SK-N-SH (cell line): ENCODE data around the gene TMEM163. TPM values are rescaled to one million over a fixed set of nuclear protein-coding genes. Genes with fewer than 3 reads are reported as not detected.
"Not testable (repeated sequence)": the region's sequence is repeated elsewhere in the genome, so short reads cannot be mapped to it uniquely, and the experiment has no call there.

Experiments
- CTCF ChIA-PET: fragments of 300-600, 350-600 bp; formaldehyde crosslinking; extraction: SDS; loops from one replicate; lab custom pipeline; 2021; lab: Yijun Ruan, JAX
- POLR2A ChIA-PET: fragments of 350-600 bp; sonication (Branson Sonifier 250); formaldehyde crosslinking; extraction: SDS; loops from one replicate; lab custom pipeline; 2020; ENCODE audit warnings: antibody characterized with exemption, inconsistent platforms; lab: Yijun Ruan, JAX
- DNase-seq: peaks from one replicate; pipeline ENCODE4 v3.0.0; 2012
- H2AFZ ChIP-seq: fragments of 200-600 bp; sonication (generic); 2 replicates; pipeline ENCODE4 v1.8.1; 2016; ENCODE audit warnings: antibody characterized with exemption, mild to moderate bottlenecking, low read depth
- H3F3A ChIP-seq: fragments of 200-600 bp; sonication (generic); replicated peaks from 2 replicates; pipeline ENCODE3; 2016; ENCODE audit warnings: antibody characterized with exemption, mild to moderate bottlenecking; ENCODE audit not compliant: insufficient read depth
- H3K27ac ChIP-seq, 2 experiments: fragments of 200-500 bp in 1 of 2; fragments of 200-600 bp in 1 of 2; sonication (Bioruptor generic) in 1 of 2; sonication (generic), shearing (Covaris generic) in 1 of 2; 2 replicates each; pipeline versions ENCODE4 v1.5.1 to v1.6.1; 2014 to 2016; ENCODE audit warnings: low read depth in 2 of 2, inconsistent platforms in 1 of 2, low read length in 1 of 2, mild to moderate bottlenecking in 1 of 2, mixed read lengths in 1 of 2
- H3K27me3 ChIP-seq: fragments of 200-600 bp; sonication (generic), shearing (Covaris generic); 2 replicates; pipeline ENCODE4 v1.6.1; 2016; ENCODE audit warnings: mixed run types; ENCODE audit not compliant: insufficient read depth
- H3K36me3 ChIP-seq, 2 experiments: fragments of 200-500 bp in 1 of 2; fragments of 200-600 bp in 1 of 2; sonication (Bioruptor generic) in 1 of 2; sonication (generic) in 1 of 2; replicated peaks in 1 of 2; 2 replicates each; pipeline versions ENCODE3 to v1.5.1; 2014 to 2016; ENCODE audit warnings: low read length in 1 of 2, mild to moderate bottlenecking in 1 of 2; ENCODE audit not compliant: insufficient read depth in 2 of 2, control insufficient read depth in 1 of 2
- H3K4me1 ChIP-seq, 2 experiments: fragments of 200-500 bp in 1 of 2; fragments of 200-600 bp in 1 of 2; sonication (Bioruptor generic) in 1 of 2; sonication (generic), shearing (Covaris generic) in 1 of 2; 2 replicates each; pipeline versions ENCODE4 v1.5.1 to v1.6.1; 2014 to 2016; ENCODE audit warnings: low read depth in 1 of 2, low read length in 1 of 2, mixed run types in 1 of 2; ENCODE audit not compliant: insufficient read depth in 2 of 2, control insufficient read depth in 1 of 2
- H3K4me2 ChIP-seq: fragments of 200-600 bp; sonication (generic), shearing (Covaris generic); 2 replicates; pipeline ENCODE4 v1.6.1; 2017; ENCODE audit warnings: mixed run types
- H3K4me3 ChIP-seq, 2 experiments: fragments of 200-500 bp in 1 of 2; fragments of 200-600 bp in 1 of 2; sonication (Bioruptor generic) in 1 of 2; sonication (generic), shearing (Covaris generic) in 1 of 2; 2 replicates each; pipeline versions ENCODE4 v1.5.1 to v1.8.1; 2014 to 2016; ENCODE audit warnings: low read depth in 2 of 2, inconsistent platforms in 1 of 2, low read length in 1 of 2, mild to moderate bottlenecking in 1 of 2, mixed read lengths in 1 of 2, moderate library complexity in 1 of 2
- H3K79me2 ChIP-seq: fragments of 200-600 bp; sonication (generic); 2 replicates; pipeline ENCODE4 v1.8.1; 2017; ENCODE audit warnings: mild to moderate bottlenecking; ENCODE audit not compliant: insufficient read depth
- H3K9ac ChIP-seq: fragments of 200-600 bp; sonication (generic); 2 replicates; pipeline ENCODE4 v1.6.1; 2017; ENCODE audit warnings: mixed run types
- H3K9me2 ChIP-seq: fragments of 200-600 bp; sonication (generic); 2 replicates; pipeline ENCODE4 v1.6.1; 2017; ENCODE audit warnings: mixed run types
- H3K9me3 ChIP-seq: fragments of 200-600 bp; sonication (generic); 2 replicates; pipeline ENCODE4 v1.6.1; 2017; ENCODE audit warnings: mixed run types, mild to moderate bottlenecking, moderate library complexity
- H4K20me1 ChIP-seq: fragments of 200-600 bp; sonication (generic); 2 replicates; pipeline ENCODE4 v1.6.1; 2017; ENCODE audit warnings: mild to moderate bottlenecking, mixed run types; ENCODE audit not compliant: insufficient read depth
- ELF1 ChIP-seq: IDR thresholded peaks from 2 replicates; pipeline ENCODE4 v1.4.0; 2012
- FOXM1 ChIP-seq: IDR thresholded peaks from 2 replicates; pipeline ENCODE4 v1.4.0; 2012; ENCODE audit warnings: low read depth, mild to moderate bottlenecking
- IRF3 ChIP-seq: fragments of 150-350 bp; IDR thresholded peaks from 2 replicates; pipeline ENCODE4 v1.6.1; 2016; ENCODE audit warnings: mild to moderate bottlenecking, low read depth, low read length
- MEF2A ChIP-seq: IDR thresholded peaks from 2 replicates; pipeline ENCODE4 v1.4.0; 2012; ENCODE audit warnings: low read depth, borderline replicate concordance
- NFIC ChIP-seq: IDR thresholded peaks from 2 replicates; pipeline ENCODE4 v1.4.0; 2012; ENCODE audit warnings: borderline replicate concordance
- NRF1 ChIP-seq: IDR thresholded peaks from 2 replicates; pipeline ENCODE4 v1.6.1; 2012; ENCODE audit warnings: low read depth, mild to moderate bottlenecking, low read length
- POLR2AphosphoS5 ChIP-seq: IDR thresholded peaks from 2 replicates; pipeline ENCODE4 v1.6.1; 2012; ENCODE audit warnings: low read depth, low read length
- RFX5 ChIP-seq: IDR thresholded peaks from 2 replicates; pipeline ENCODE4 v1.6.1; 2012; ENCODE audit warnings: mild to moderate bottlenecking, improper control_type of control experiment, low read length
- RXRA ChIP-seq: IDR thresholded peaks from 2 replicates; pipeline ENCODE4 v1.4.0; 2012; ENCODE audit warnings: low read depth, mild to moderate bottlenecking, borderline replicate concordance
- SIN3A ChIP-seq: IDR thresholded peaks from 2 replicates; pipeline ENCODE4 v1.6.1; 2012; ENCODE audit warnings: low read depth, mild to moderate bottlenecking, low read length, moderate library complexity, borderline replicate concordance
- SMC3 ChIP-seq: IDR thresholded peaks from 2 replicates; pipeline ENCODE4 v1.6.1; 2012; ENCODE audit warnings: low read depth, low read length, improper control_type of control experiment
- TCF12 ChIP-seq: IDR thresholded peaks from 2 replicates; pipeline ENCODE4 v1.4.0; 2012
- TEAD4 ChIP-seq: IDR thresholded peaks from 2 replicates; pipeline ENCODE4 v1.4.0; 2012; ENCODE audit warnings: mild to moderate bottlenecking, borderline replicate concordance; ENCODE audit not compliant: insufficient read depth
- YY1 ChIP-seq: IDR thresholded peaks from 2 replicates; pipeline ENCODE4 v1.4.0; 2012; ENCODE audit warnings: low read depth, mild to moderate bottlenecking
- ZBTB33 ChIP-seq: IDR thresholded peaks from 2 replicates; pipeline ENCODE4 v1.4.0; 2012; ENCODE audit warnings: low read depth, borderline replicate concordance
- WGBS: methylation state at CpG from one replicate; pipeline ENCODE4 v1.1.6; 2017; ENCODE audit warnings: low lambda C conversion rate; 5-methylcytosine and 5-hydroxymethylcytosine counted together
- polyA plus RNA-seq, 3 experiments: library from polyadenylated mRNA; depleted of rRNA; stranded (reverse); fragments of >200 nt; gene quantifications; 2 replicates each; pipeline ENCODE4 v1.2.3, GENCODE V29; 2012
- TF ChIP-seq, protein P1 (sequence below): IDR thresholded peaks from 2 replicates; pipeline ENCODE4 v1.4.0; 2012; ENCODE audit warnings: low read depth, borderline replicate concordance
- TF ChIP-seq, protein P2 (sequence below): IDR thresholded peaks from 2 replicates; pipeline ENCODE4 v1.6.1; 2012; ENCODE audit warnings: mild to moderate bottlenecking, low read depth, low read length, moderate library complexity

Gene TMEM163
- polyA plus RNA-seq, 1 of the 3 experiments (the other 2 are of a cell fraction), result not detected

DNA sequence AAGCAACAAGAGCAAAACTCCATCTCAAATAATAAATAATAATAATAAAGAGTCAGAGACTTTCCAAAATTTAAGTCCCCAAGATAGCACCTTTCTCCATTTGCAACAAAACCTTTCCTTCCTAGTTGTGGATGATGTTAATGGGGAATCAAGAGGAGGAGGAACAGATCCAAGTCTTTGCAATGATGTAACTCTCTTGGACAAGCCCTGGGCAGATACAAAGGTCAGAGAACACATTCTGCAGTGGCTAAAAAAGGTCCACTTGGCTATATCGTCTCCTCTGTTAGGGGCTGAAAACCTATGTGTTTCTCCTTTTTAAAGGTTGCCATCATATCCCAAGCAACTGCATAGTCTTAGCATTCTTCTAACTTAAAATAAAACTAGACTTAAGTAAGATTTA is 151.1 kb downstream of the TMEM163 start:
- Histone ChIP-seq H3K4me1 (peaks cover 0 to 5% of the 10 kb centered on the region in 2 experiments; a peak in 1 of 4 replicates), H3K4me3 (no peak overlapping the region), H3K4me2 (no peak overlapping the region), H4K20me1 (no peaks in the 10 kb centered on the region), H3K9me2 (no peaks in the 10 kb centered on the region), H3K27me3 (no peaks in the 10 kb centered on the region), H3F3A (no peaks in the 10 kb centered on the region), H3K9ac (no peak overlapping the region), H3K79me2 (no peaks in the 10 kb centered on the region), H3K9me3 (no peaks in the 10 kb centered on the region), H3K27ac (no peak overlapping the region), H2AFZ (no peak overlapping the region), H3K36me3 (no peaks in the 10 kb centered on the region)
- DNase-seq, result no peak
- CTCF ChIA-PET, result no interaction called here
- POLR2A ChIA-PET, result no interaction called here
- 18% methylated on average over 1 of the region's 1 CpG for WGBS
- TF ChIP-seq IRF3, result no peak
- TF ChIP-seq, protein P1, sequence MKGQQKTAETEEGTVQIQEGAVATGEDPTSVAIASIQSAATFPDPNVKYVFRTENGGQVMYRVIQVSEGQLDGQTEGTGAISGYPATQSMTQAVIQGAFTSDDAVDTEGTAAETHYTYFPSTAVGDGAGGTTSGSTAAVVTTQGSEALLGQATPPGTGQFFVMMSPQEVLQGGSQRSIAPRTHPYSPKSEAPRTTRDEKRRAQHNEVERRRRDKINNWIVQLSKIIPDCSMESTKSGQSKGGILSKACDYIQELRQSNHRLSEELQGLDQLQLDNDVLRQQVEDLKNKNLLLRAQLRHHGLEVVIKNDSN, result no peak
- no peak for TF ChIP-seq SMC3

DNA sequence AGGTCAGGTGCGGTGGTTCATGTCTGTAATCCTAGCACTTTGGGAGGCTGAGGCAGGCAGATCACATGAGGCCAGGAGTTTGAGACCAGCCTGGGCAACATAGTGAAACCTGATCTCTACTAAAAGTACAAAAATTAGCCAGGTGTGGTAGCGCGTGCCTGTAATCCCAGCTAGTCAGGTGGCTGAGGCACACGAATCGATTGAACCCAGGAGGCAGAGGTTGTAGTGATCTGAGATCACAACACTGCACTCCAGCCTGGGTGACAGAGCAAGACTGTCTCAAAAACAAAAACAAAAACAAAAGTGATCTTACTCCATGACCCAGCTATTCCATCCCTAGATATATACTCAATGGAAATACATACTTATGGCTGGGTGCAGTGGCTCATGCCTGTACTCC is 153.8 kb downstream of the TMEM163 start:
- H3K4me2 ChIP-seq, H3K4me1 ChIP-seq, H3K9ac ChIP-seq, H4K20me1 ChIP-seq, H3F3A ChIP-seq, H3K79me2 ChIP-seq, POLR2A ChIA-PET, H3K4me3 ChIP-seq, H3K9me2 ChIP-seq, H3K9me3 ChIP-seq, H3K36me3 ChIP-seq, H3K27ac ChIP-seq, DNase-seq, H2AFZ ChIP-seq, H3K27me3 ChIP-seq: not testable (repeated sequence)
- whole genome bisulfite sequencing, result 55% methylated on average over 5 of the region's 5 CpGs
- CTCF ChIA-PET, result interaction anchor here (1.1 kb wide), 1 partner anchor 105 kb away, joined by 3 read pairs; no protein-coding TSS in a partner anchor

DNA sequence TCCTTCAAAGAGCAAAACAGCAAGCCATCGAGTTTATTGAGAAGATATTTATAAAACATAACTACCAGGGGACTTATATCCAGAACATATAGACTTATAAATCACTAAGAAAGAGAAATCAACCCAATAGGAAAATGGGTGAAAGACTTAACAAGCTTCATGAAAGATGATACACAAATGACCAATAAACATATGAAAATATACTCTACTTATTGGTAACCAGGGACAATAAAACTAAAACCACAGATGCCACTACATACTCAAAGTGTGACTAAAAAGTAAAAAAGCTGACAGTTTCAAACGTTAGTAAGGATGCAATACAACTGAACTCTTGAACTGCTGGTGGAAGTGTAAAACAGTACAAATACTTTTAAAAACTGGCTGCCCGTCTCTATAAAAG is 154.3 kb downstream of the TMEM163 start:
- Histone ChIP-seq H2AFZ (no peak overlapping the region), H3K79me2 (no peaks in the 10 kb centered on the region), H3K27ac (no peak overlapping the region), H3K4me1 (no peaks in the 10 kb centered on the region; a peak in 1 of 4 replicates), H3K4me2 (no peak overlapping the region), H3K9me3 (no peaks in the 10 kb centered on the region), H3F3A (no peaks in the 10 kb centered on the region), H3K4me3 (no peak overlapping the region), H3K36me3 (no peaks in the 10 kb centered on the region), H3K9ac (no peak overlapping the region), H4K20me1 (no peaks in the 10 kb centered on the region), H3K27me3 (no peaks in the 10 kb centered on the region), H3K9me2 (no peaks in the 10 kb centered on the region)
- DNase-seq, result no peak
- 24% methylated on average over 3 of the region's 3 CpGs for WGBS
- POLR2A ChIA-PET, result no interaction called here
- CTCF ChIA-PET, result interaction anchor here (1.1 kb wide), 1 partner anchor 104 kb away, joined by 3 read pairs; no protein-coding TSS in a partner anchor
- TF ChIP-seq MEF2A, result no peak
- no peak for TF ChIP-seq FOXM1
- no peak for TF ChIP-seq SIN3A
- TF ChIP-seq, protein P2, sequence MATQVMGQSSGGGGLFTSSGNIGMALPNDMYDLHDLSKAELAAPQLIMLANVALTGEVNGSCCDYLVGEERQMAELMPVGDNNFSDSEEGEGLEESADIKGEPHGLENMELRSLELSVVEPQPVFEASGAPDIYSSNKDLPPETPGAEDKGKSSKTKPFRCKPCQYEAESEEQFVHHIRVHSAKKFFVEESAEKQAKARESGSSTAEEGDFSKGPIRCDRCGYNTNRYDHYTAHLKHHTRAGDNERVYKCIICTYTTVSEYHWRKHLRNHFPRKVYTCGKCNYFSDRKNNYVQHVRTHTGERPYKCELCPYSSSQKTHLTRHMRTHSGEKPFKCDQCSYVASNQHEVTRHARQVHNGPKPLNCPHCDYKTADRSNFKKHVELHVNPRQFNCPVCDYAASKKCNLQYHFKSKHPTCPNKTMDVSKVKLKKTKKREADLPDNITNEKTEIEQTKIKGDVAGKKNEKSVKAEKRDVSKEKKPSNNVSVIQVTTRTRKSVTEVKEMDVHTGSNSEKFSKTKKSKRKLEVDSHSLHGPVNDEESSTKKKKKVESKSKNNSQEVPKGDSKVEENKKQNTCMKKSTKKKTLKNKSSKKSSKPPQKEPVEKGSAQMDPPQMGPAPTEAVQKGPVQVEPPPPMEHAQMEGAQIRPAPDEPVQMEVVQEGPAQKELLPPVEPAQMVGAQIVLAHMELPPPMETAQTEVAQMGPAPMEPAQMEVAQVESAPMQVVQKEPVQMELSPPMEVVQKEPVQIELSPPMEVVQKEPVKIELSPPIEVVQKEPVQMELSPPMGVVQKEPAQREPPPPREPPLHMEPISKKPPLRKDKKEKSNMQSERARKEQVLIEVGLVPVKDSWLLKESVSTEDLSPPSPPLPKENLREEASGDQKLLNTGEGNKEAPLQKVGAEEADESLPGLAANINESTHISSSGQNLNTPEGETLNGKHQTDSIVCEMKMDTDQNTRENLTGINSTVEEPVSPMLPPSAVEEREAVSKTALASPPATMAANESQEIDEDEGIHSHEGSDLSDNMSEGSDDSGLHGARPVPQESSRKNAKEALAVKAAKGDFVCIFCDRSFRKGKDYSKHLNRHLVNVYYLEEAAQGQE, result no peak
- no peak for TF ChIP-seq ELF1
- no peak for TF ChIP-seq YY1
- no peak for TF ChIP-seq NRF1
- TF ChIP-seq NFIC, result no peak
- TF ChIP-seq RFX5, result no peak
- TF ChIP-seq TEAD4, result no peak
- TF ChIP-seq TCF12, result no peak
- TF ChIP-seq ZBTB33, result no peak
- no peak for TF ChIP-seq RXRA
- TF ChIP-seq POLR2AphosphoS5, result no peak
